G401.6 (cell line): Measurements from ENCODE around the gene CALML4.
"Not testable (repeated sequence)": the region's sequence is repeated elsewhere in the genome, so short reads cannot be mapped to it uniquely, and the experiment has no call there.

ENCODE experiments used
- FAIRE-seq: peaks from 2 replicates; lab custom pipeline; 2012; peaks lifted over from hg19 to GRCh38; lab: Jason Lieb, UNC

The CALML4 gene

GRCh38 chr15:68190048-68190447 lies 15.1 kb downstream of the CALML4 start:
- FAIRE-seq = no peak

GRCh38 chr15:68188647-68189046 lies 16.5 kb downstream of the CALML4 start:
- FAIRE-seq = no peak

GRCh38 chr15:68187559-68187958 lies 17.6 kb downstream of the CALML4 start:
- no peak for FAIRE-seq

GRCh38 chr15:68186671-68187397 lies 18.3 kb downstream of the CALML4 start:
- FAIRE-seq = no peak

- FAIRE-seq = no peak
These were observed 20.3 kb downstream of the CALML4 start for GRCh38 chr15:68184616-68185480.

GRCh38 chr15:68183616-68184315 lies 21.4 kb downstream of the CALML4 start:
- no peak for FAIRE-seq

- FAIRE-seq = no peak
These were observed 27.4 kb downstream of the CALML4 start for GRCh38 chr15:68177742-68178141.

- FAIRE-seq = no peak
These were observed 28.5 kb downstream of the CALML4 start for GRCh38 chr15:68176601-68177000.

- FAIRE-seq = peak; percentile 63
These were observed 29.6 kb downstream of the CALML4 start for GRCh38 chr15:68175526-68175925.

- no peak for FAIRE-seq
These were observed 32.0 kb downstream of the CALML4 start for GRCh38 chr15:68173119-68173518.

GRCh38 chr15:68172037-68172436 lies 33.1 kb downstream of the CALML4 start:
- FAIRE-seq = not testable (repeated sequence)

- no peak for FAIRE-seq
These were observed 38.3 kb downstream of the CALML4 start for GRCh38 chr15:68166847-68167246.

GRCh38 chr15:68163191-68163590 lies 41.9 kb downstream of the CALML4 start:
- no peak for FAIRE-seq

GRCh38 chr15:68158046-68158628 lies 47.0 kb downstream of the CALML4 start:
- FAIRE-seq = no peak

GRCh38 chr15:68157074-68157473 lies 48.1 kb downstream of the CALML4 start:
- FAIRE-seq = no peak

GRCh38 chr15:68154923-68155559 lies 50.1 kb downstream of the CALML4 start:
- peak; percentile 95 for FAIRE-seq

GRCh38 chr15:68152342-68152741 lies 52.8 kb downstream of the CALML4 start:
- no peak for FAIRE-seq

- FAIRE-seq = no peak
These were observed 53.9 kb downstream of the CALML4 start for GRCh38 chr15:68151277-68151676.

GRCh38 chr15:68150187-68150586 lies 54.9 kb downstream of the CALML4 start:
- FAIRE-seq = no peak

GRCh38 chr15:68149059-68149458 lies 56.1 kb downstream of the CALML4 start:
- FAIRE-seq = no peak

- FAIRE-seq = no peak
These were observed 57.1 kb downstream of the CALML4 start for GRCh38 chr15:68148039-68148438.

- FAIRE-seq = peak; percentile 58
These were observed 59.4 kb downstream of the CALML4 start for GRCh38 chr15:68145706-68146105.
